Measurements from ENCODE around the gene ENG.
A peak's percentile ranks its signal among the peaks of the same experiment; 100 is the strongest.

ENG gene

GRCh38 chr9:127833555-127833954, 20.9 kb downstream of the ENG start:
- no peak overlapping the region for H3K4me3 ChIP-seq (ENCODE audit: low read depth, low read length)
- no peak for TF ChIP-seq CTCF (IDR thresholded peaks at IDR 0.05; ENCODE audit: low read depth, low read length)

GRCh38 chr9:127832248-127832647, 22.2 kb downstream of the ENG start:
- TF ChIP-seq CTCF (IDR thresholded peaks at IDR 0.05; ENCODE audit: low read depth, low read length): no peak

GRCh38 chr9:127829205-127829906, 25.1 kb downstream of the ENG start:
- TF ChIP-seq CTCF (IDR thresholded peaks at IDR 0.05; ENCODE audit: low read depth, low read length): no peak
- H3K4me3 ChIP-seq (ENCODE audit: low read depth, low read length): no peak overlapping the region

More at GRCh38 chr9:127832248-127832647, 22.2 kb downstream of the ENG start:
- H3K4me3 ChIP-seq (ENCODE audit: low read depth, low read length): no peak overlapping the region

- peak overlapping the region; percentile 30 for H3K4me3 ChIP-seq (ENCODE audit: low read depth, low read length)
- 0 out of 2 replicates have a peak, but pooled peaks have one; percentile 3 for TF ChIP-seq CTCF (IDR thresholded peaks at IDR 0.05; ENCODE audit: low read depth, low read length)
Observed at GRCh38 chr9:127828262-127829031, 26.0 kb downstream of the ENG start.

- no peak overlapping the region for H3K4me3 ChIP-seq (ENCODE audit: low read depth, low read length)
- TF ChIP-seq CTCF (IDR thresholded peaks at IDR 0.05; ENCODE audit: low read depth, low read length): no peak
Observed at GRCh38 chr9:127826253-127826913, 28.1 kb downstream of the ENG start.

GRCh38 chr9:127825319-127826051, 29.0 kb downstream of the ENG start:
- peak; percentile 4; the same call in 1 of the 2 replicates for TF ChIP-seq CTCF (IDR thresholded peaks at IDR 0.05; ENCODE audit: low read depth, low read length)

More at GRCh38 chr9:127825319-127826051, 29.0 kb downstream of the ENG start:
- no peak overlapping the region for H3K4me3 ChIP-seq (ENCODE audit: low read depth, low read length)

All from WI38 (cell line).